HCT116 (cell line): ENCODE results near the gene DRD3. TPM values are rescaled to one million over a fixed set of nuclear protein-coding genes. Genes with fewer than 3 reads are reported as not detected.

ENCODE experiments used
- ATAC-seq: fragments of 200-7000 bp; cut with Tn5 transposase; 2 replicates; pipeline ENCODE4 v1.9.1; 2020; ENCODE audit warnings: mild to moderate bottlenecking, moderate library complexity
- BruUV-seq: library from RNA; stranded (reverse); fragments of 400-500 nt; replicated peaks from 2 replicates; lab custom pipeline; 2021; lab: Mats Ljungman, UMichigan
- CTCF ChIA-PET: fragments of 300-600 bp; sonication (Branson Sonifier 250); formaldehyde crosslinking; loops from one replicate; lab custom pipeline; 2021; ENCODE audit warnings: antibody characterized with exemption; lab: Charles Lee
- POLR2A ChIA-PET: fragments of 300-600, 350-600 bp; sonication (Branson Sonifier 250); formaldehyde crosslinking; loops from one replicate; lab custom pipeline; 2021; ENCODE audit warnings: antibody characterized with exemption; lab: Charles Lee
- RAD21 ChIA-PET, 2 experiments: fragments of 300-600 bp; sonication (Branson Sonifier 250); formaldehyde crosslinking; loops; one replicate each; lab custom pipeline; 2023; ENCODE audit warnings: low total read pairs in 2 of 2; ENCODE audit not compliant: uncharacterized antibody in 2 of 2, unreplicated experiment in 2 of 2, low non-redundant PET in 1 of 2; lab: Charles Lee
- DNase-seq: peaks from one replicate; pipeline ENCODE4 v3.0.0-alpha.2; 2010; ENCODE audit warnings: low read depth, low spot score
- H2AFZ ChIP-seq: fragments of 200-600 bp; shearing (Covaris generic), sonication (generic); 2 replicates; pipeline ENCODE4 v1.6.1; 2017; ENCODE audit warnings: low read depth, mixed run types, mixed read lengths, antibody characterized with exemption, low read length; ENCODE audit not compliant: poor library complexity, severe bottlenecking
- H3K27ac ChIP-seq: 2 replicates; pipeline ENCODE4 v1.5.1; 2012; ENCODE audit warnings: low read depth, low read length
- H3K27me3 ChIP-seq: fragments of 200-600 bp; sonication (generic); 2 replicates; pipeline ENCODE4 v1.6.1; 2016; ENCODE audit warnings: mixed run types, low read length, mixed read lengths; ENCODE audit not compliant: insufficient read depth
- H3K36me3 ChIP-seq, 2 experiments: fragments of 200-500 bp in 1 of 2; fragments of 200-600 bp in 1 of 2; sonication (Bioruptor generic) in 1 of 2; sonication (generic) in 1 of 2; 2 replicates each; pipeline versions ENCODE4 v1.5.1 to v1.6.1; 2014 to 2016; ENCODE audit warnings: low read length in 2 of 2, inconsistent platforms in 1 of 2, mixed read lengths in 1 of 2, mixed run types in 1 of 2; ENCODE audit not compliant: insufficient read depth in 2 of 2, control insufficient read depth in 1 of 2
- H3K4me1 ChIP-seq, 2 experiments: fragments of 200-600 bp in 1 of 2; sonication (generic) in 1 of 2; 2 replicates each; pipeline versions ENCODE4 v1.5.1 to v1.6.1; 2012 to 2017; ENCODE audit warnings: low read length in 2 of 2, inconsistent platforms in 1 of 2, mild to moderate bottlenecking in 1 of 2, mixed read lengths in 1 of 2, mixed run types in 1 of 2, moderate library complexity in 1 of 2; ENCODE audit not compliant: insufficient read depth in 2 of 2, control insufficient read depth in 1 of 2
- H3K4me2 ChIP-seq: fragments of 200-600 bp; sonication (generic); 2 replicates; pipeline ENCODE4 v1.6.1; 2017; ENCODE audit warnings: mixed run types, low read length, mixed read lengths
- H3K4me3 ChIP-seq, 2 experiments: fragments of 200-600 bp in 1 of 2; sonication (generic) in 1 of 2; replicated peaks in 1 of 2; 2 replicates each; pipeline ENCODE4 v1.5.1; 2011 to 2016; ENCODE audit warnings: low read length in 2 of 2, control low read depth in 1 of 2, low read depth in 1 of 2, mild to moderate bottlenecking in 1 of 2, mixed read lengths in 1 of 2, mixed run types in 1 of 2
- H3K79me2 ChIP-seq: fragments of 200-600 bp; sonication (generic); 2 replicates; pipeline ENCODE4 v1.6.1; 2017; ENCODE audit warnings: mild to moderate bottlenecking, mixed run types, low read length, moderate library complexity, mixed read lengths; ENCODE audit not compliant: insufficient read depth
- H3K9ac ChIP-seq: fragments of 200-600 bp; sonication (generic); 2 replicates; pipeline ENCODE4 v1.6.1; 2016; ENCODE audit warnings: low read length, mixed read lengths
- H3K9me2 ChIP-seq: fragments of 200-600 bp; sonication (generic), shearing (Covaris generic); 2 replicates; pipeline ENCODE4 v1.6.1; 2017; ENCODE audit warnings: mixed run types, mild to moderate bottlenecking, moderate library complexity; ENCODE audit not compliant: insufficient read depth
- H3K9me3 ChIP-seq, 2 experiments: fragments of 200-500 bp in 1 of 2; fragments of 200-600 bp in 1 of 2; sonication (Bioruptor generic) in 1 of 2; sonication (generic) in 1 of 2; 2 replicates each; pipeline ENCODE4 v1.6.1; 2014 to 2017; ENCODE audit warnings: low read length in 2 of 2, mixed read lengths in 2 of 2, inconsistent platforms in 1 of 2, low read depth in 1 of 2, mild to moderate bottlenecking in 1 of 2, mixed run types in 1 of 2, moderate library complexity in 1 of 2; ENCODE audit not compliant: control insufficient read depth in 1 of 2, insufficient read depth in 1 of 2
- H4K20me1 ChIP-seq: fragments of 200-600 bp; sonication (generic), shearing (Covaris generic); 2 replicates; pipeline ENCODE4 v1.6.1; 2017; ENCODE audit warnings: mixed run types, mild to moderate bottlenecking, moderate library complexity; ENCODE audit not compliant: insufficient read depth
- CBX3 ChIP-seq: IDR thresholded peaks from 2 replicates; pipeline ENCODE4 v1.6.1; 2012; ENCODE audit warnings: low read depth
- CEBPB ChIP-seq: IDR thresholded peaks from 2 replicates; pipeline ENCODE4 v1.6.1; 2012; ENCODE audit warnings: low read depth
- ELF1 ChIP-seq: IDR thresholded peaks from 2 replicates; pipeline ENCODE4 v1.6.1; 2012; ENCODE audit warnings: low read depth, borderline replicate concordance
- EZH2 ChIP-seq: fragments of 200-600 bp; sonication (generic); IDR thresholded peaks from 2 replicates; pipeline ENCODE4 v1.6.1; 2017; ENCODE audit warnings: antibody characterized with exemption, mixed run types
- JUND ChIP-seq: IDR thresholded peaks from 2 replicates; pipeline ENCODE4 v1.6.1; 2012
- POLR2A ChIP-seq: IDR thresholded peaks from 2 replicates; pipeline ENCODE4 v1.7.0; 2011; ENCODE audit warnings: borderline replicate concordance; ENCODE audit not compliant: insufficient read depth, insufficient read length; ENCODE audit errors: extremely low read depth
- POLR2AphosphoS5 ChIP-seq: IDR thresholded peaks from 2 replicates; pipeline ENCODE4 v1.6.1; 2011; ENCODE audit warnings: mild to moderate bottlenecking, low read depth, low read length, moderate library complexity
- SP1 ChIP-seq: IDR thresholded peaks from 2 replicates; pipeline ENCODE4 v1.6.1; 2012; ENCODE audit warnings: low read depth
- SRF ChIP-seq: IDR thresholded peaks from 2 replicates; pipeline ENCODE4 v1.6.1; 2012; ENCODE audit warnings: low read depth
- YY1 ChIP-seq: IDR thresholded peaks from 2 replicates; pipeline ENCODE4 v1.6.1; 2011; ENCODE audit warnings: low read length, low read depth, moderate library complexity, mild to moderate bottlenecking; ENCODE audit not compliant: insufficient replicate concordance; ENCODE audit errors: extremely low read depth
- ZBTB33 ChIP-seq: IDR thresholded peaks from 2 replicates; pipeline ENCODE4 v1.6.1; 2011; ENCODE audit warnings: mild to moderate bottlenecking, low read length, moderate library complexity; ENCODE audit not compliant: insufficient replicate concordance; ENCODE audit errors: extremely low read depth
- ZFX ChIP-seq: fragments of 450-650 bp; IDR thresholded peaks from 2 replicates; pipeline ENCODE4 v1.6.1; 2017
- ZNF274 ChIP-seq: fragments of 200-500 bp; sonication (Bioruptor generic); IDR thresholded peaks from 2 replicates; pipeline ENCODE4 v1.6.1; 2014; ENCODE audit warnings: mild to moderate bottlenecking, low read depth, low read length, inconsistent platforms
- intact Hi-C: fragments of 100-400 bp; cut with micrococcal nuclease; formaldehyde crosslinking; loops from 2 replicates; pipeline ENCODE4 v1.10.0; 2022
- total RNA-seq: library from RNA; stranded (reverse); gene quantifications from one replicate; pipeline ENCODE4 v1.2.1, GENCODE V29; 2021; ENCODE audit not compliant: unreplicated experiment

Gene DRD3
- total RNA-seq, 1 experiment from 2014 or later: not detected

- H3K27ac ChIP-seq: no peak overlapping the region
- no peak overlapping the region for H3K4me2 ChIP-seq
- intact Hi-C loops: no loop called here
- H3K9ac ChIP-seq: no peak overlapping the region
- H3K27me3 ChIP-seq: no peaks in the 10 kb centered on the region
- no peak for DNase-seq
- H3K36me3 ChIP-seq: no peaks in the 10 kb centered on the region
- H4K20me1 ChIP-seq: no peaks in the 10 kb centered on the region
- H2AFZ ChIP-seq: no peak overlapping the region
- no peaks in the 10 kb centered on the region for H3K9me2 ChIP-seq
- ChIA-PET POLR2A (no interaction called here), CTCF (no interaction called here), RAD21 (no interaction called here)
- TF ChIP-seq ELF1: no peak
- TF ChIP-seq POLR2A: no peak
- no peak for TF ChIP-seq SP1
- TF ChIP-seq ZNF274: no peak
- no peak for TF ChIP-seq JUND
- no peak for TF ChIP-seq ZFX
- no peak for TF ChIP-seq CBX3
- TF ChIP-seq POLR2AphosphoS5: no peak
- TF ChIP-seq CEBPB: no peak
- TF ChIP-seq YY1: no peak
- no peak for TF ChIP-seq ZBTB33
- TF ChIP-seq SRF: no peak
- TF ChIP-seq EZH2: no peak
- TF ChIP-seq, all 23 proteins: peak for 0
- H3K4me1 ChIP-seq: no peaks in the 10 kb centered on the region
- BruUV-seq: no TSS peak
- ATAC-seq: no peak
- H3K4me3 ChIP-seq: no peak overlapping the region
- H3K9me3 ChIP-seq: no peaks in the 10 kb centered on the region
- H3K79me2 ChIP-seq: no peaks in the 10 kb centered on the region
These were observed 27.5 kb upstream of the DRD3 start for GRCh38 chr3:114206342-114206741.
